NCI-H748 (cell line): ENCODE data around the gene EYA2.
A peak's percentile ranks its signal among the peaks of the same experiment; 100 is the strongest.

Experiments
- DNase-seq: peaks from one replicate; lab custom pipeline; 2025; ENCODE audit not compliant: unreplicated experiment; lab: John Stamatoyannopoulos, UW

EYA2 gene

GRCh38 chr20:47031004-47031403, 136.4 kb downstream of the EYA2 start:
- no peak for DNase-seq

GRCh38 chr20:47031821-47032220, 137.2 kb downstream of the EYA2 start:
- no peak for DNase-seq

- no peak for DNase-seq
These were observed 138.4 kb downstream of the EYA2 start for GRCh38 chr20:47032933-47033578.

GRCh38 chr20:47033665-47034064, 139.0 kb downstream of the EYA2 start:
- no peak for DNase-seq

GRCh38 chr20:47035026-47035590, 140.5 kb downstream of the EYA2 start:
- DNase-seq, result no peak

- no peak for DNase-seq
These were observed 141.6 kb downstream of the EYA2 start for GRCh38 chr20:47036091-47036870.

- DNase-seq, result no peak
These were observed 144.2 kb downstream of the EYA2 start for GRCh38 chr20:47038566-47039560.

GRCh38 chr20:47040506-47041125, 146.0 kb downstream of the EYA2 start:
- no peak for DNase-seq

- DNase-seq, result no peak
These were observed 146.8 kb downstream of the EYA2 start for GRCh38 chr20:47041396-47041899.

GRCh38 chr20:47042464-47042863, 147.8 kb downstream of the EYA2 start:
- DNase-seq, result no peak

- DNase-seq, result no peak
These were observed 148.4 kb downstream of the EYA2 start for GRCh38 chr20:47043086-47043485.

GRCh38 chr20:47044938-47045337, 150.3 kb downstream of the EYA2 start:
- no peak for DNase-seq

- DNase-seq, result no peak
These were observed 153.4 kb downstream of the EYA2 start for GRCh38 chr20:47048054-47048453.

- no peak for DNase-seq
These were observed 155.1 kb downstream of the EYA2 start for GRCh38 chr20:47049771-47050170.

- no peak for DNase-seq
These were observed 156.4 kb downstream of the EYA2 start for GRCh38 chr20:47050996-47051395.

- DNase-seq, result peak; percentile 72
These were observed 157.4 kb downstream of the EYA2 start for GRCh38 chr20:47051936-47052526.

GRCh38 chr20:47054506-47054905, 159.9 kb downstream of the EYA2 start:
- DNase-seq, result no peak

GRCh38 chr20:47054945-47055344, 160.3 kb downstream of the EYA2 start:
- no peak for DNase-seq

GRCh38 chr20:47055699-47056369, 161.2 kb downstream of the EYA2 start:
- no peak for DNase-seq
